ENCODE data around the gene MGAT4C.
"Not testable (repeated sequence)": the region's sequence is repeated elsewhere in the genome, so short reads cannot be mapped to it uniquely, and the experiment has no call there.

MGAT4C gene

DNA sequence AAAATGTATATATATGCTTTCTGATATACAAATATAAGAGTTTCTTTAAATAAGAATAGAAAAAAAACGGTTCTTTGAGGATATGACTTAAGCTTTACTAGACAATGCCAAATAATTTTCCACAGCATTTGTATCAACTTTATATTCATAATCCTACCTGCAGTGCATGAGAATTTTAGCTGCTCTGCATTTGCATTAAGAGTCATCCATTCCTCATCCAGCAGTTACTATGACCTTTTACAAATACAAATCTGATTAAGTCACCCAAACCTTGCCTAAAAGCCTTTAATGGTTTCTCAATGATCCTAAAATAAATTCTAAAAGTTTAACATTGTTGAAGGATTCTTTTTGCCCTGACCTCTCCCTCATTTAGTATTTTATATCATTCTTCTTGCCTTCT is 116.5 kb downstream of the MGAT4C start:
- no peak for DNase-seq (ENCODE audit: insufficient read length, low spot score)
- no peak for FAIRE-seq

DNA sequence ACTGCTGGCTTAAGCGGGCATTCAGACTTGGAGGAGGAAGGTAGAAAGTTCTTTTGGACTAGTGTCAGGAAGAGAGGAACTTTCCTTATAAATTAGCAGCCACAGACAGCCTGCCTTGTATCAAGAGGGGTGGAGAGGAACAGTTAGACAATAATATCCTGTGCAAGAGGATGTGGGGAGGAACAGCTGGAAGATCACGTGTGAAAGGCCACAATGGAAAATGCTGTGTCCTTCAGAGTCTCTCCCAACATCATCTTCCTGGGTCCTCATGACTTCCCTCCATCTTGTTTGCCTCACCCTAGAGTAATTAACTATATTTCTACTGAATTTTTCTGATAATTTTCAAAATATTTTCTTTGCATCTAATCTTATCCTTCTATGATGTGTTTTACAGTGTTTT is 117.4 kb downstream of the MGAT4C start:
- no peak for FAIRE-seq

DNA sequence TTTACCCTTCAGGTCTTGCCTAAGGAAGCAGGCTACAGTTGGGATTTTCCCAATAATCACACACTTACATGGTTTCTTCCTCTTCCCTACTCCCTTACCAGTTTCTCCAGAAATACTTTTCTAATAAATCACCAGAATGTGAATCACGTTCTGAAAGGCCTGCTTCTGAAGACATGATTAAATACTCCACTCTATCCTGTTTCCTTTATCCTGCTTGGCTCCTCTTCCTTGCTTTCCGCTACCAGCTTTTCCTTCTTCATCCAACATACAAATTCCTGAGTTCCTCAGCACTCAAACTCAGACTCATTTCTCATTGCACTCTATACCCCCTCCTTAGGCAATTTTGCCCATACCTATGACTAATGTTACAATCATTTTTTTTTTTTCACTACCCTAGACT is 118.3 kb downstream of the MGAT4C start:
- DNase-seq (ENCODE audit: insufficient read length, low spot score): no peak
- FAIRE-seq: no peak

More for the DNA sequence above, 117.4 kb downstream of the MGAT4C start:
- DNase-seq (ENCODE audit: insufficient read length, low spot score): no peak

DNA sequence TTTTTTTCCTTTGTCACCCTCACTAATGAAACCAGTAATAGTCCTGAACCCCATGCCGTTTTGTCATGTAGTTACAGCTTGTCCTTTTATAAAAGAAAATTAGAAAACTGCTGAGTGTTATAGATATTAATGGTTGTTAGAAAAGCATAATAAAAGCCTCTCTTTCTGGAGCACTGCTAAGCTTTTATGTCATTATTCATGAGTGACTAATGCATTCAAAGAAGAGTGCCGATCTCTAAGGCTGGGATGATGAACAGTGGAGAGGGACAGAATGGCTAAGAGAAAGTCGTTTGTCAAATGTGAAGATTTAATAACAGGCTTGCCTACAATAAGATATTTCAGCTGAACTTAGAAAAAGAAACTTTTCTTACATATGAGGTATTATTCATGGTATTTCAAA is 121.6 kb downstream of the MGAT4C start:
- FAIRE-seq (no peak), DNase-seq (ENCODE audit: insufficient read length, low spot score) (no peak)

DNA sequence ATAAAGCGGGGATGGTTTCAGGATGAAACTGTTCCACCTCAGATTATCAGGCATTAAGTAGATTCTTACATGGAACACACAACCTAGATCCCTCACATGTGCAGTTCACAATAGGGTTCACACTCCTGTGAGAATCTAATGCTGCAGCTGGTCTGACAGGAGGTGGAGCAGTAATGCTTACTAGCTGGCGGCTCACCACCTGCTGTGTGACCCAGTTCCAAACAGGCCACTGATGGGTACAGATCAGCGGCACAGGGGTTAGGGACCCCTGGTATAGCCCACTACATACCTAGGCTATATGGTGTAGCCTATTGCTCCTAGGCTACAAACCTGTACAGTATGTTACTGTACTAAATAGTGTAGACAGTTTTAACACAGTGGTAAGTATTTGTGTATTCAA is 129.3 kb downstream of the MGAT4C start:
- not testable (repeated sequence) for FAIRE-seq; DNase-seq (ENCODE audit: insufficient read length, low spot score)

DNA sequence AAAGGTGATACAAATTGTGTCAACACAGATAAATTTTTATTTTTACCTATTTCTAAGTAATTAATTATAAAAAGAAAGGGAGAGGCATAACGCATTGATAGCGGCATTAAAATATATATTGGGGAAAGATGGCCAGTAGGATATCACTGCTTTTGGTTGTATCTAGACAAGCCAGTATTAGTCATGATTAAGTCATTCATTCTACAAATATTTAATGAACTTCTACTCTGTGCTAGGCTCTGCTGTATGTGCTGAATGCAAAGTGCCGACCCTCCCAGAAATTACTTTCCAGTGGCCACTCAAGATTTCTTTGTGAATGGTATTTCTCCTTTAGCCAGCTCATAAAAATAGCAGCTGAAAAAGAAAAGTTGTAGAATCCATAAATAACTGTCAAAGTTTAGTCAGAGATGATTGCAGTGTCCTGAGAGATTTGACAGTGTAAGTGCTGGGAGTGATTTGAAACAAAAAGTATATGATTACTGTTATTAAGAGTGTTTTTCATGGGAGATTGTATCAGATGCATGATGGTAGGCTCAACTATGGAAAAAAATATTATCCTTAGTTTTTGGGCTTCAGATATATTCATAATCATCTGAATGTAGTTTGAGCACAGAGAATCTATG is 133.2 kb downstream of the MGAT4C start:
- no peak for FAIRE-seq

DNA sequence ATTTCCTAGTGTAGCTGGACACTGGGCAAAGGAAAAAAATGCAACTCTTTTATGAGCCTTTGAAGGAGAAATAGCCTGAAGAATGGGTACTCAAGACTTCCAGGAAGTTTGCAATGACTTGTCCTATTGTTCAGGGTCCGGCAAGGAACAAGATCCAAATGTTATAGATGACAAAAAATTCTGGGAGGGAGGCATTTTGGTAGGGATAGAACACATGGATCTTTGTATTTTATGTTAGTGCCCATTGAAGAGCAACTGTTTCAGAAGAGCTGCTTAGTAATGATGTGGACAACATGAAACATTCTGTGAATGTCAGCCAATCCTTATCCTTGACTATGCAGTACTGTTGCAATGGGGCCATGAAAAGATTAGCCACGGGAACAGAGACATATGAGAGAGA is 138.0 kb downstream of the MGAT4C start:
- DNase-seq (ENCODE audit: insufficient read length, low spot score) (no peak), FAIRE-seq (no peak)

More for the DNA sequence above, 133.2 kb downstream of the MGAT4C start:
- no peak for DNase-seq (ENCODE audit: insufficient read length, low spot score)

DNA sequence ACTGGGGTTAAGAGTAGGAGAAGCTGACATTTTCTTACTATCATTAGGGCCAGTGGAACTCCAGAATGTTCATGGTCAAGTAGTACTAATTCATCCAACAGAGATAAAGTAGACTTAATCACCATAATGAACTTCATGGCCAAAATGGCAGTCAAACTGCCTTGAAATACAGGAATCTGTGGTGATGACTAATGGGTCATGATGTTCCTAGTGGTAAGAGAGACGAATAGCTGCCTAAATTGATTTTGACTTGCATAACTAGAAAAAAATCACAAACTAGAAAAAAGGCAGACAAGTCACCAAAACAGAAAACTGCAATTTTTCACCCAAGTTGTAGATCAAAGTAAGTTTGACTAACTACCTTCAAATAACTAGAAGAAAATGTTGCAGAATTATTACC is 138.5 kb downstream of the MGAT4C start:
- FAIRE-seq: no peak
- DNase-seq (ENCODE audit: insufficient read length, low spot score): no peak

DNA sequence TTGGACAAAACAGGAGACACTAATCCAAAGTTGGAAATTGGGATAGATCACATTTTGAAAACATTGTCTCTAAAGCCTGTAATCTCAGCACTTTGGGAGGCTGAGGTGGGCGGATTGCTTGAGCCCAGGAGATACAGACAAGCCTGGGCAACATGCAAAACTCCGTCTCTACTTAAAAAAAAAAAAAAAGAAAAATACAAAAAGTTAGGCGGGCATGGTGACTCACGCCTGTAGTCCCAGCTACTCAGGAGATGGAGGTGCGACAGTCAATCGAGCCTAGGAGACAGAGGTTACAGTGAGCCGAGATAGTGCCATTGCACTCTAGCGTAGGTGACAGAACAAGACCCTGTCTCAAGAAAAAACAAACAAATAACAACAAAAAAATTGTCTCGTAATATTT is 152.1 kb downstream of the MGAT4C start:
- no peak for FAIRE-seq

DNA sequence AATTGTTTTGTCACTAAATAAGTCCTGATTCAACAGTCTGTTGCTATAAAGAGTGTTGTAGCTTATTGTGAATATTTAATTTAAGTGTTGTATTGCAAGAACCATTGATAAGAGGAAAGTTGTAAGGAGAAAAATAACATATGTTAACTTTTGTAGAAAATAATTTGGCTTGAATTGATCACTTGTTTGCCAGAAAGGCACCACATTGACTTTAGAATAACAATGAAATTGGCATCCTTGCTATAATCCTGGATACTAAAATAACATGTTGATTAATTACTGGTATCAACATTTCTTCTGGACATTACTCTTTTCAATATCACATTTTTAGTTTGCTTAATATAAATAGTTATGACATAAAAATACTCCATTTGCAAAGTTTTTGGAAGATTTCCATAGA is 159.0 kb downstream of the MGAT4C start:
- DNase-seq (ENCODE audit: insufficient read length, low spot score): no peak
- FAIRE-seq: no peak

More for the DNA sequence above, 152.1 kb downstream of the MGAT4C start:
- no peak for DNase-seq (ENCODE audit: insufficient read length, low spot score)

DNA sequence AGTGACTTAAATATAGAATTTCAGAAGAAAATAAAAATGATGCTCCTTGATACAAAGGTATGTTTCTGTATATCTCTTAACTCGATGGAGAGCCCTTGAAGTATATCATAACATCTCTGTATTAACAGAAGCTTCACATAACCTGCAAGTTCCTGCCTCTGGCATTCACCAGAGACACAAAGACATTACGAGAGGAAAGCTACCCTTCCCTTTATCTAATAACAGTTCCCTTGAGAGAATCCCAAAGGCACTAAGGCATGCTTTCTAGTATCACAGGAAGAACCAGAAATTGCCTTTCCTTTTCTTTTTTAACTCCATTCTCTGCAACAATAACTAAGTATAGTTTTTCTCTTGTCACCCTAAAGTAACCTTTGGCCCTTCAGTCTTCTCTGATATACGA is 164.5 kb downstream of the MGAT4C start:
- FAIRE-seq: no peak
- DNase-seq (ENCODE audit: insufficient read length, low spot score): no peak

DNA sequence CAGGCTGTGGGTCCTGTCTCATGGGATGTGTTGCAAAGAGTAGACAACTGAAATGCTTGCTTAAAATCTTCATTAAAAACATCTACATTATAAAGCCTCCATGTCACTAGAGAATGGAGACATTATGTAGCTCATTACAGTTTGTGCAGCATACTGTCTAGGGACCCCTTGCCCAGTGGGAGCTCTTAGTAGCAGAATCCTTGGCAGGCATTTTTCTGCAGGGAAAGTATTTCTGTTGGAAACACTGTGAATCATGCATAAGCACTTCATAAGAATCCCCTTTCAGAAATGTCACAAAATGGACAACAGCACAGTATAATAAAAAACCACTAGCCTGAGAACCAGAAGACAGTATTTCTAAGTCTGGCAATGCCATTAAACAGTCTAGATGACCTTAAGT is 174.3 kb downstream of the MGAT4C start:
- no peak for FAIRE-seq
- no peak for DNase-seq (ENCODE audit: insufficient read length, low spot score)

DNA sequence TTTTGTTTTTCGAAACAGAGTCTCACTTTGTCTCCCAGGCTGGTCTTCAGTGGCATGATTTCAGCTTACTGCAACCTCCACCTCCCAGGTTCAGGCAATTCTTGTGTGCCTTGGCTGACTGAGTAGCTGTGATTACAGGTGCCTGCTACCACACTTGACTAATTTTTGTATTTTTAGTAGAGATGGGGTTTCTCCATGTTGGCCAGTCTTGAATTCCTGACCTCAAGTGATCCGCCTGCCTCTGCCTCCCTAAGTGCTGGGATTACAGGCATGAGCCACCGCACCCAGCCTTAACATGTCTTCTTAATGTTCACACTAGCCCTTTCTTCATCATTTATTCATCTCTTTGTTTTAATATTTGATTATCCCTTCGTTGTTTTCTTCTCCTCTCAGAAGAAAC is 197.1 kb downstream of the MGAT4C start:
- not testable (repeated sequence) for FAIRE-seq; DNase-seq (ENCODE audit: insufficient read length, low spot score)

DNA sequence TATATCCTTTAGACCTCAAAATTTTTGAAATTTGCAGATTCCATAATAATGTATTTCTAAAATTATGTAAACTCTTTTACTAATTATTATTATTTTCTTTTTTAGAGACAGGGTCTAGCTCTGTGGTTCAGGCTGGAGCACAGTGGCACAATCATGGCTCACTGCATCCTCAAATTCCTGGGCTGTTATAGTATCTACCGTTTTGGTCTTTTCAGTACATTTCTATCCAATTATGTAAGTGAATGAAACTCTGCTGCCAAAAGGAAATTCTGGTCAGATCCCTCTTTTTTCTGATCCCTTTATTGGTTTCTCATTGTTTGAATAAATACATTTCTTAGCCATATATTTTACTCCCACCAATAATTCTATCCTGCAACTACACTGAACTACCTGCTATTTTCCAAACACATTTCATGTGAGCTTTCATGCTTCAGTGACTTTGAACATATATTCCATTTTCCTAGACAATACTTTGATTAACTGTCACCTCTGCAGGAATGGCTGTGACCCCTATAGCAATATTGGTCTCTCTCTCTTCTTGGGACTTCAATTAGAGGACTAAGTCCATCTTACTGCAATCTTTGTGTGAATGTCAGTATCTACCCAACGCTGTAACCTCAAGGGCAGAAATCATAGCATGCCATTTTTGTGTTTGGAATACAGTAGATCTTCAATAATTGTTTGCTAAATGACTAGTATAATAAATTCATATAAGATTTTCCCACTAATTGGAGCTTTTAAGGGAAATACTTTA is 198.9 kb downstream of the MGAT4C start:
- DNase-seq (ENCODE audit: insufficient read length, low spot score) (no peak), FAIRE-seq (no peak)

DNA sequence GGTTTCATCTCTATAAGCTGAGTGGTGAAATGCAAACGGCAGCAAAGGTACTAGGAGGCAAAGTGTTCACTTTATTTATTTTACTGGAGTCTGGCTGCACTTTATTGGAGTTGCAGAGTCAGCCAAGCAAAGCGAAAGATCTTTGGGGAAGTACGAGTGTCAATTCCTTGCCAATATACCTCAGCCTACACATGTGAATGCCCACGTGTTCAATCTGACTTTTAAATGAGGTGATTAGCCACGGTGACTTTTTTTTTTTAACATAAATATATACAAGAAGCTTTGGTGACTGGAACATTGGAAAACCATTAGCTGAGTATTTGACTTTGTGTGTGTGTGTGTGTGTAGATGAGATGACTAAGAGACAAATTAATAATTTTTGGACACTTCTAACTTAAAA is 203.3 kb downstream of the MGAT4C start:
- FAIRE-seq: no peak
- no peak for DNase-seq (ENCODE audit: insufficient read length, low spot score)

DNA sequence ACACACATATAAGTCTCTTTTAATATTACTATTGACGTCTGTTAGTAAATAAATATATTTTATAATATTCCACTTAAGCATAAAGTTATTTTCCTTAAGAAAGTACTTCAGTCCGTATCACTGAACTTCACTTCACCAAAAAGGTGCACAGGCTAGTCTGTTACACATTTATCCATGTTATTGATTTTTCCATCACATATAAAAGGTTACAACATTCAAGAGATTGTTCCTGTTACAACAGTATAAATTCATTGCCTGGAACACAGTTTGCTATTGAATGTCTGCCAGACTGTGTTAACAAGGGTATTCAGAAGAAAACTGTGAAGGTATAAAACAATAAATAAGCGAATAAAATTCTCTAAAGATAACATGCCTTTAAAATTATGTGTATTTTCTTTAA is 206.2 kb downstream of the MGAT4C start:
- DNase-seq (ENCODE audit: insufficient read length, low spot score): no peak
- no peak for FAIRE-seq

DNA sequence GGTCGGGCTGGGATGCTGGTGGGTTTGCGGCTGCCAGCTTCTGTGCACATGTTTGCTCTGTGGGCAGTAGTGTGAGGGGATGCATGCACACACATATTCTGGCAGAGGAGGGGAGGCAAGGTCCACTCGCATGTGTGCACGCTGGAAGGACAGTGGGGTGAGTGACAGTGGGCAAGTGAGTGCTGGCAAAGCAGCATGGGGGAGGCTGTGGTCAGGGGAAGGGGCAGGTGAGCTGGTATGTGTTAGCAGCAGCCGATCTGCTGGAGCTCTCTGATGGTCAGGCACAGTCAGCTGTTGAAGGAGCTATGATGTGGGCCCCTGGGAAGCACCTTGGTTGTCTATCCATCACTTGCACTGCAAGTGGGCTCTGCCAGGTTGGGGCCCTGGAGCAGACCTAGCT is 211.8 kb downstream of the MGAT4C start:
- FAIRE-seq (no peak), DNase-seq (ENCODE audit: insufficient read length, low spot score) (no peak)

DNA sequence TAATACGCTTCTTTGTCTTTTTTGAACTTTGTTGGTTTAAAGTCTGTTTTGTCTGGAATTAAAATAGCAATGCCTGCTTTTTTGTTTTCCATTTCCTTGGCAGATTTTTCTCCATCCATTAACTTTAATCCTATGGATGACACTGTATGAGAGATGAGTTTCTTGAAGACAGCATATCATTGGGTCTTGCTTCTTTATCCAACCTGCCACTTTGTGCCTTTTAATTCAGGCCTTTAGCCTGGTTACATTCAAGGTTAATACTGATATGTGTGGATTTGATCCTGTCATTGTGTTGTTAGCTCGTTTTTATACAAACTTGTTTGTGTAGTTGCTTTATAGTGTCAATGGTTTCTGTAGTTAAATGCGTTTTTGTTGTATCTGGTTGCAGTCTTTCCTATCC is 214.1 kb downstream of the MGAT4C start:
- FAIRE-seq: no peak
- no peak for DNase-seq (ENCODE audit: insufficient read length, low spot score)

DNA sequence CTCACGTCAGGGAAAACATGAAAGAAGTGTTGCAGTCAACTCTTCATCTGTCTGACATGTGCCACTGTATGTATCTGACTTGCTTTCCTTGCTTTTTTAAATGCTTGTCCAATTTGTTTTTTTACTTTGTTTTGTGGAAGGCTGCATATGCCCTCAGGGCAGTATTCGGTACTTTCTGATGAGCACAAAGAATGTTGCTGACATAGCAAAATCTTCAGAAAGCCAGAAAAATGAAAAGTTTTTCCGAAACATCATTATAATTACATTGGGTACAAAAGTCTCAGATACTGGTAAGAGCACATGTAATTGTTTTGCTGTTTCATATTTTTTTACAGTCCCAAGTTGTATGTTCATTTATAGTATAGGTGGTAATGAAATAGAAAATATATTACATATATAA is 237.8 kb downstream of the MGAT4C start:
- DNase-seq (ENCODE audit: insufficient read length, low spot score) (no peak), FAIRE-seq (no peak)

DNA sequence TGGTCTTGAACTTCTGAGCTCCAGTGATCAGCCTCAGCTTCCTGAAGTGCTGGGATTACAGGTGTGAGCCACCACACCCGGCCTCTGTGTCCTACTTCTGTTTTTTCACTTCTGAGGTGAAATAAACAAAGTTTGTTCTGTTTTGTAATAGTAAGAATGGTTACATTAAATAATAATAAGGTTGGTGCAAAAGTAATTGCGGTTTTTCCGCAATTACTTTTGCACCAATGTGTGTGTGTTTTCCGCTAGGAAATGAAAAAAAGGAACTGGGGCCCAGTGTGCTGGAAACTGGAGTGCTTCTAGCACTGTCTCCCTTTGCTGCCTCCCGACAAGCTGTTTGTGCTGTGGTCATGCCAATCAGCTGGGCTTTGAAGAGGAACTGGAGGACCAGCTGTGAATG is 241.2 kb downstream of the MGAT4C start:
- DNase-seq (ENCODE audit: insufficient read length, low spot score) (no peak), FAIRE-seq (no peak)

DNA sequence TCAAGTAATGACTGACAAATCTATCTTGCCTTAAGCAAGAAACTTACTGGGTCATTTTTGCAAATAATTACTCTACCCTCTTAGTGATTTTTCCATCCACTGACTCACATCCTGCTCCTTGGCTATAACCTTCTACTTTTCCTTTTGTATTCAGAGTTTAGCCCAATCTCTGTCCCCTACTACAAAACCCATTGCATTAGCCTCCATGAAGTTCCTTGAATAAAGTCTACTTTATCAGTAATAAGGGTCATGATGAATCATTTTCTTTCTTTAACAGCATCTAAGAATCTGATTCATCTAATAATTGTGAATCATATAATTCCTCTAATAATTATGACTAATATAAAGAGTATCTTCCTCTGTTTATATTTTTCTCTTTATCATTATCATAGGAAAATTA is 249.5 kb downstream of the MGAT4C start:
- DNase-seq (ENCODE audit: insufficient read length, low spot score) (no peak), FAIRE-seq (no peak)

DNA sequence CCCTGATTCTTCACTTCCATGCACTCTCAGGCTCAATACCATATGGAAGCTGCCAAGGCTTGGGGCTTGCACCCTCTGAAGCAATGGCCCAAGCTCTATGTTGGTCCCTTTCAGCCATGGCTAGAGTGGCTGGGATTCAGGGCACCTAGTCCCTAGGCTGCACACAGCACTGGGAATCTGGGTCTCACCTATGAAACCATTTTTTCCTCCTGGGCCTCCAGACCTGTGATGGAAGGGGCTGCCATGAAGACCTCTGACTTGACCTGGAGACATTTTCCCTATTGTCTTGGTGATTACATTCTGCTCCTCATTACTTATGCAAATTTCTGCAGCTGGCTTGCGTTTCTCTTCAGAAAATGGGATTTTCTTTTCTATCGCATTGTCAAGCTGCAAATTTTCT is 258.1 kb downstream of the MGAT4C start:
- no peak for FAIRE-seq
- DNase-seq (ENCODE audit: insufficient read length, low spot score): no peak

DNA sequence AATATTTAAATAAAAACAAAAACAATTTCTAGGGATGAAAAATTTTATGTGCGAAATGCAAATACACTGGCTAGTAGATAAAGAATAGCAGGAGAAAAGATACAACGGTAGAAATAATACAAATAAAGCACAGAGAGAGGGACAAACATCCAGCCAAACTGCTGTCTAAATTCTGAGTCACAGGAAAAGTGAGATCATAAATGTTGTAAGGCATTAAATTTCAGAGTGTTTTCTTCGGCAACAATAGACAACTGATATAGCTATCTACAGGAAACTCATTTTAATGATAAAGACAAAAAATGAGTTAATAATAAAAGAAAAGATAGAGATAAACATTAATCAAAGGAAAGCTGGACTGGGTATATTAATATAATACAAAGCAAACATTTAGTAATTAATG is 259.9 kb downstream of the MGAT4C start:
- no peak for FAIRE-seq
- DNase-seq (ENCODE audit: insufficient read length, low spot score): no peak

Measured in GM19239 (cell line).